K562 (cell line): ENCODE results near the gene AIFM1. TPM values are rescaled to one million over a fixed set of nuclear protein-coding genes. Genes with fewer than 3 reads are reported as not detected.

Source experiments
- DMBX1 ChIP-seq: fragments of 250-450 bp; sonication (Bioruptor Pico); IDR thresholded peaks from 2 replicates; pipeline ENCODE4 v1.8.0; 2022; ENCODE audit warnings: inconsistent platforms, mild to moderate bottlenecking, moderate library complexity, borderline replicate concordance
- RFX1 ChIP-seq: fragments of 450-650 bp; IDR thresholded peaks from 2 replicates; pipeline ENCODE4 v1.6.1; 2016; ENCODE audit warnings: mild to moderate bottlenecking, moderate library complexity
- TRIM24 ChIP-seq, 2 experiments: fragments of 450-650 bp; IDR thresholded peaks; 2 replicates each; pipeline ENCODE4 v1.6.1; 2016
- ZSCAN29 ChIP-seq: fragments of 450-650 bp; IDR thresholded peaks from 2 replicates; pipeline ENCODE4 v1.6.1; 2017
- polyA plus RNA-seq, 8 experiments: library from polyadenylated mRNA; depleted of rRNA in 4 of 8; stranded (reverse) in 5 of 8; unstranded in 3 of 8; fragments of >200 nt; fragmentation: Nextera tagmentation in 2 of 8; fragmentation: Illumina TruSeq in 1 of 8; extraction: Ambion mirVana in 2 of 8; extraction: Trizol in 1 of 8; gene quantifications; 2 replicates each; pipeline versions ENCODE4 v1.2.1 to v1.2.3, GENCODE V29; 2011 to 2014; ENCODE audit warnings: inconsistent platforms in 1 of 8, missing spikeins in 1 of 8
- total RNA-seq, 7 experiments: library from RNA; depleted of rRNA in 6 of 7; stranded (reverse); fragments of >200 nt in 6 of 7; fragmentation: Illumina TruSeq in 2 of 7; extraction: Trizol in 2 of 7; gene quantifications; 2 replicates each; pipeline versions ENCODE4 v1.2.1 to v1.2.3, GENCODE V29; 2011 to 2021; ENCODE audit warnings: low replicate concordance in 1 of 7
- TF ChIP-seq, protein P1 (sequence below): fragments of 450-650 bp; IDR thresholded peaks from 2 replicates; pipeline ENCODE4 v1.6.1; 2016; ENCODE audit warnings: mild to moderate bottlenecking, moderate library complexity
- TF ChIP-seq, protein P2 (sequence below), 2 experiments: fragments of 450-650 bp in 1 of 2; sonication (generic) in 1 of 2; formaldehyde crosslinking in 1 of 2; IDR thresholded peaks; 2 replicates each; pipeline versions ENCODE4 v1.7.1 to v1.9.0; 2016 to 2022; ENCODE audit warnings: inconsistent platforms in 1 of 2, mild to moderate bottlenecking in 1 of 2, missing genetic modification reagents in 1 of 2

The AIFM1 gene
- total and polyA plus RNA-seq, 9 of the 15 experiments (the other 6 are each of a cell fraction or from before 2014, with no cell fraction given): 51.0 to 117 (median 91.2) TPM

GRCh38 chrX:130165703-130166502 is at the start of gene AIFM1 (continued):
- TF ChIP-seq, protein P1, sequence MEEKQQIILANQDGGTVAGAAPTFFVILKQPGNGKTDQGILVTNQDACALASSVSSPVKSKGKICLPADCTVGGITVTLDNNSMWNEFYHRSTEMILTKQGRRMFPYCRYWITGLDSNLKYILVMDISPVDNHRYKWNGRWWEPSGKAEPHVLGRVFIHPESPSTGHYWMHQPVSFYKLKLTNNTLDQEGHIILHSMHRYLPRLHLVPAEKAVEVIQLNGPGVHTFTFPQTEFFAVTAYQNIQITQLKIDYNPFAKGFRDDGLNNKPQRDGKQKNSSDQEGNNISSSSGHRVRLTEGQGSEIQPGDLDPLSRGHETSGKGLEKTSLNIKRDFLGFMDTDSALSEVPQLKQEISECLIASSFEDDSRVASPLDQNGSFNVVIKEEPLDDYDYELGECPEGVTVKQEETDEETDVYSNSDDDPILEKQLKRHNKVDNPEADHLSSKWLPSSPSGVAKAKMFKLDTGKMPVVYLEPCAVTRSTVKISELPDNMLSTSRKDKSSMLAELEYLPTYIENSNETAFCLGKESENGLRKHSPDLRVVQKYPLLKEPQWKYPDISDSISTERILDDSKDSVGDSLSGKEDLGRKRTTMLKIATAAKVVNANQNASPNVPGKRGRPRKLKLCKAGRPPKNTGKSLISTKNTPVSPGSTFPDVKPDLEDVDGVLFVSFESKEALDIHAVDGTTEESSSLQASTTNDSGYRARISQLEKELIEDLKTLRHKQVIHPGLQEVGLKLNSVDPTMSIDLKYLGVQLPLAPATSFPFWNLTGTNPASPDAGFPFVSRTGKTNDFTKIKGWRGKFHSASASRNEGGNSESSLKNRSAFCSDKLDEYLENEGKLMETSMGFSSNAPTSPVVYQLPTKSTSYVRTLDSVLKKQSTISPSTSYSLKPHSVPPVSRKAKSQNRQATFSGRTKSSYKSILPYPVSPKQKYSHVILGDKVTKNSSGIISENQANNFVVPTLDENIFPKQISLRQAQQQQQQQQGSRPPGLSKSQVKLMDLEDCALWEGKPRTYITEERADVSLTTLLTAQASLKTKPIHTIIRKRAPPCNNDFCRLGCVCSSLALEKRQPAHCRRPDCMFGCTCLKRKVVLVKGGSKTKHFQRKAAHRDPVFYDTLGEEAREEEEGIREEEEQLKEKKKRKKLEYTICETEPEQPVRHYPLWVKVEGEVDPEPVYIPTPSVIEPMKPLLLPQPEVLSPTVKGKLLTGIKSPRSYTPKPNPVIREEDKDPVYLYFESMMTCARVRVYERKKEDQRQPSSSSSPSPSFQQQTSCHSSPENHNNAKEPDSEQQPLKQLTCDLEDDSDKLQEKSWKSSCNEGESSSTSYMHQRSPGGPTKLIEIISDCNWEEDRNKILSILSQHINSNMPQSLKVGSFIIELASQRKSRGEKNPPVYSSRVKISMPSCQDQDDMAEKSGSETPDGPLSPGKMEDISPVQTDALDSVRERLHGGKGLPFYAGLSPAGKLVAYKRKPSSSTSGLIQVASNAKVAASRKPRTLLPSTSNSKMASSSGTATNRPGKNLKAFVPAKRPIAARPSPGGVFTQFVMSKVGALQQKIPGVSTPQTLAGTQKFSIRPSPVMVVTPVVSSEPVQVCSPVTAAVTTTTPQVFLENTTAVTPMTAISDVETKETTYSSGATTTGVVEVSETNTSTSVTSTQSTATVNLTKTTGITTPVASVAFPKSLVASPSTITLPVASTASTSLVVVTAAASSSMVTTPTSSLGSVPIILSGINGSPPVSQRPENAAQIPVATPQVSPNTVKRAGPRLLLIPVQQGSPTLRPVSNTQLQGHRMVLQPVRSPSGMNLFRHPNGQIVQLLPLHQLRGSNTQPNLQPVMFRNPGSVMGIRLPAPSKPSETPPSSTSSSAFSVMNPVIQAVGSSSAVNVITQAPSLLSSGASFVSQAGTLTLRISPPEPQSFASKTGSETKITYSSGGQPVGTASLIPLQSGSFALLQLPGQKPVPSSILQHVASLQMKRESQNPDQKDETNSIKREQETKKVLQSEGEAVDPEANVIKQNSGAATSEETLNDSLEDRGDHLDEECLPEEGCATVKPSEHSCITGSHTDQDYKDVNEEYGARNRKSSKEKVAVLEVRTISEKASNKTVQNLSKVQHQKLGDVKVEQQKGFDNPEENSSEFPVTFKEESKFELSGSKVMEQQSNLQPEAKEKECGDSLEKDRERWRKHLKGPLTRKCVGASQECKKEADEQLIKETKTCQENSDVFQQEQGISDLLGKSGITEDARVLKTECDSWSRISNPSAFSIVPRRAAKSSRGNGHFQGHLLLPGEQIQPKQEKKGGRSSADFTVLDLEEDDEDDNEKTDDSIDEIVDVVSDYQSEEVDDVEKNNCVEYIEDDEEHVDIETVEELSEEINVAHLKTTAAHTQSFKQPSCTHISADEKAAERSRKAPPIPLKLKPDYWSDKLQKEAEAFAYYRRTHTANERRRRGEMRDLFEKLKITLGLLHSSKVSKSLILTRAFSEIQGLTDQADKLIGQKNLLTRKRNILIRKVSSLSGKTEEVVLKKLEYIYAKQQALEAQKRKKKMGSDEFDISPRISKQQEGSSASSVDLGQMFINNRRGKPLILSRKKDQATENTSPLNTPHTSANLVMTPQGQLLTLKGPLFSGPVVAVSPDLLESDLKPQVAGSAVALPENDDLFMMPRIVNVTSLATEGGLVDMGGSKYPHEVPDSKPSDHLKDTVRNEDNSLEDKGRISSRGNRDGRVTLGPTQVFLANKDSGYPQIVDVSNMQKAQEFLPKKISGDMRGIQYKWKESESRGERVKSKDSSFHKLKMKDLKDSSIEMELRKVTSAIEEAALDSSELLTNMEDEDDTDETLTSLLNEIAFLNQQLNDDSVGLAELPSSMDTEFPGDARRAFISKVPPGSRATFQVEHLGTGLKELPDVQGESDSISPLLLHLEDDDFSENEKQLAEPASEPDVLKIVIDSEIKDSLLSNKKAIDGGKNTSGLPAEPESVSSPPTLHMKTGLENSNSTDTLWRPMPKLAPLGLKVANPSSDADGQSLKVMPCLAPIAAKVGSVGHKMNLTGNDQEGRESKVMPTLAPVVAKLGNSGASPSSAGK: peak; percentile 6
- TF ChIP-seq TRIM24 (IDR thresholded peaks at IDR 0.05): 0 out of 4 replicates have a peak, but pooled peaks have one; percentile 16 to 21
- TF ChIP-seq RFX1: no peak
- TF ChIP-seq, protein P2, sequence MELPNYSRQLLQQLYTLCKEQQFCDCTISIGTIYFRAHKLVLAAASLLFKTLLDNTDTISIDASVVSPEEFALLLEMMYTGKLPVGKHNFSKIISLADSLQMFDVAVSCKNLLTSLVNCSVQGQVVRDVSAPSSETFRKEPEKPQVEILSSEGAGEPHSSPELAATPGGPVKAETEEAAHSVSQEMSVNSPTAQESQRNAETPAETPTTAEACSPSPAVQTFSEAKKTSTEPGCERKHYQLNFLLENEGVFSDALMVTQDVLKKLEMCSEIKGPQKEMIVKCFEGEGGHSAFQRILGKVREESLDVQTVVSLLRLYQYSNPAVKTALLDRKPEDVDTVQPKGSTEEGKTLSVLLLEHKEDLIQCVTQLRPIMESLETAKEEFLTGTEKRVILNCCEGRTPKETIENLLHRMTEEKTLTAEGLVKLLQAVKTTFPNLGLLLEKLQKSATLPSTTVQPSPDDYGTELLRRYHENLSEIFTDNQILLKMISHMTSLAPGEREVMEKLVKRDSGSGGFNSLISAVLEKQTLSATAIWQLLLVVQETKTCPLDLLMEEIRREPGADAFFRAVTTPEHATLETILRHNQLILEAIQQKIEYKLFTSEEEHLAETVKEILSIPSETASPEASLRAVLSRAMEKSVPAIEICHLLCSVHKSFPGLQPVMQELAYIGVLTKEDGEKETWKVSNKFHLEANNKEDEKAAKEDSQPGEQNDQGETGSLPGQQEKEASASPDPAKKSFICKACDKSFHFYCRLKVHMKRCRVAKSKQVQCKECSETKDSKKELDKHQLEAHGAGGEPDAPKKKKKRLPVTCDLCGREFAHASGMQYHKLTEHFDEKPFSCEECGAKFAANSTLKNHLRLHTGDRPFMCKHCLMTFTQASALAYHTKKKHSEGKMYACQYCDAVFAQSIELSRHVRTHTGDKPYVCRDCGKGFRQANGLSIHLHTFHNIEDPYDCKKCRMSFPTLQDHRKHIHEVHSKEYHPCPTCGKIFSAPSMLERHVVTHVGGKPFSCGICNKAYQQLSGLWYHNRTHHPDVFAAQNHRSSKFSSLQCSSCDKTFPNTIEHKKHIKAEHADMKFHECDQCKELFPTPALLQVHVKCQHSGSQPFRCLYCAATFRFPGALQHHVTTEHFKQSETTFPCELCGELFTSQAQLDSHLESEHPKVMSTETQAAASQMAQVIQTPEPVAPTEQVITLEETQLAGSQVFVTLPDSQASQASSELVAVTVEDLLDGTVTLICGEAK (IDR thresholded peaks at IDR 0.05): peak; percentile 65
- TF ChIP-seq, protein P2 (CRISPR knock-in tag; IDR thresholded peaks at IDR 0.05): no peak
- TF ChIP-seq DMBX1 (CRISPR knock-in tag): peak; percentile 57; the same call in 1 of the 2 replicates
- TF ChIP-seq ZSCAN29: peak; percentile 94
